D341Med (cell line): Measurements from ENCODE around the gene ADAM12.

Experiments
- DNase-seq: peaks from one replicate; pipeline ENCODE4 v3.0.0; 2012; ENCODE audit warnings: low spot score

Gene ADAM12

GRCh38 chr10:126114884-126115555, 273.3 kb downstream of the ADAM12 start:
- no peak for DNase-seq

GRCh38 chr10:126111516-126111915, 276.8 kb downstream of the ADAM12 start:
- no peak for DNase-seq

- no peak for DNase-seq
Observed at GRCh38 chr10:126110489-126111180, 277.6 kb downstream of the ADAM12 start.

GRCh38 chr10:126109893-126110292, 278.4 kb downstream of the ADAM12 start:
- DNase-seq, result no peak

- no peak for DNase-seq
Observed at GRCh38 chr10:126108693-126109092, 279.6 kb downstream of the ADAM12 start.

- DNase-seq, result no peak
Observed at GRCh38 chr10:126104767-126105166, 283.5 kb downstream of the ADAM12 start.

GRCh38 chr10:126102636-126103035, 285.6 kb downstream of the ADAM12 start:
- no peak for DNase-seq

GRCh38 chr10:126101736-126102135, 286.5 kb downstream of the ADAM12 start:
- no peak for DNase-seq

GRCh38 chr10:126101325-126101724, 287.0 kb downstream of the ADAM12 start:
- no peak for DNase-seq

- no peak for DNase-seq
Observed at GRCh38 chr10:126099366-126099765, 288.9 kb downstream of the ADAM12 start.

GRCh38 chr10:126098226-126098581, 290.1 kb downstream of the ADAM12 start:
- DNase-seq, result no peak

- no peak for DNase-seq
Observed at GRCh38 chr10:126097558-126098225, 290.6 kb downstream of the ADAM12 start.

GRCh38 chr10:126094537-126094936, 293.7 kb downstream of the ADAM12 start:
- no peak for DNase-seq

GRCh38 chr10:126092366-126093215, 295.7 kb downstream of the ADAM12 start:
- no peak for DNase-seq

- no peak for DNase-seq
Observed at GRCh38 chr10:126090911-126091728, 297.2 kb downstream of the ADAM12 start.

- no peak for DNase-seq
Observed at GRCh38 chr10:126090443-126090842, 297.8 kb downstream of the ADAM12 start.

GRCh38 chr10:126087796-126088505, 300.3 kb downstream of the ADAM12 start:
- DNase-seq, result no peak

GRCh38 chr10:126087153-126087680, 301.1 kb downstream of the ADAM12 start:
- DNase-seq, result no peak

GRCh38 chr10:126085806-126086205, 302.5 kb downstream of the ADAM12 start:
- no peak for DNase-seq

GRCh38 chr10:126084369-126084768, 303.9 kb downstream of the ADAM12 start:
- DNase-seq, result no peak

- no peak for DNase-seq
Observed at GRCh38 chr10:126083009-126083408, 305.3 kb downstream of the ADAM12 start.
